ENCODE results near the gene ISL2. TPM values are rescaled to one million over a fixed set of nuclear protein-coding genes. Genes with fewer than 3 reads are reported as not detected.

The ISL2 gene
- polyA plus RNA-seq, 1 donor (not counting 4 experiments of a cell fraction or from before 2014, with no cell fraction given), result not detected

GRCh38 chr15:76354823-76355440, 18.4 kb downstream of the ISL2 start:
- Histone ChIP-seq H3K27me3 (ENCODE audit: control insufficient read depth, extremely low read depth, insufficient read depth, low read length) (no peaks in the 10 kb centered on the region), H3K9me3 (ENCODE audit: control insufficient read depth, low read depth, low read length) (no peaks in the 10 kb centered on the region), H3K4me3 (ENCODE audit: control insufficient read depth in 2 of 3, extremely low read depth in 1 of 3, insufficient read depth in 2 of 3, low read depth in 1 of 3, low read length in 3 of 3) (no peak overlapping the region), H3K4me2 (ENCODE audit: control insufficient read depth, extremely low read depth, insufficient read depth, low read depth, low read length) (no peak overlapping the region), H2AFZ (ENCODE audit: control insufficient read depth, low read length) (no peak overlapping the region), H3K9me1 (ENCODE audit: control insufficient read depth, extremely low read depth, insufficient read depth, low read length) (no peaks in the 10 kb centered on the region), H3K79me2 (ENCODE audit: control insufficient read depth, insufficient read depth, low read length) (no peaks in the 10 kb centered on the region), H3K4me1 (ENCODE audit: control insufficient read depth, extremely low read depth, insufficient read depth, low read length) (no peaks in the 10 kb centered on the region), H4K20me1 (ENCODE audit: control insufficient read depth, extremely low read depth, insufficient read depth, low read length) (no peaks in the 10 kb centered on the region), H3K27ac (ENCODE audit: control insufficient read depth, insufficient read depth, low read length) (no peak overlapping the region), H3K9ac (ENCODE audit: control insufficient read depth, extremely low read depth, insufficient read depth, low read length) (no peak overlapping the region), H3K36me3 (ENCODE audit: control insufficient read depth in 2 of 2, extremely low read depth in 1 of 2, insufficient read depth in 2 of 2, low read length in 2 of 2) (no peaks in the 10 kb centered on the region)
- DNase-seq (ENCODE audit: low read depth, low spot score) (no peak), FAIRE-seq (no peak)
- TF ChIP-seq, protein P1, sequence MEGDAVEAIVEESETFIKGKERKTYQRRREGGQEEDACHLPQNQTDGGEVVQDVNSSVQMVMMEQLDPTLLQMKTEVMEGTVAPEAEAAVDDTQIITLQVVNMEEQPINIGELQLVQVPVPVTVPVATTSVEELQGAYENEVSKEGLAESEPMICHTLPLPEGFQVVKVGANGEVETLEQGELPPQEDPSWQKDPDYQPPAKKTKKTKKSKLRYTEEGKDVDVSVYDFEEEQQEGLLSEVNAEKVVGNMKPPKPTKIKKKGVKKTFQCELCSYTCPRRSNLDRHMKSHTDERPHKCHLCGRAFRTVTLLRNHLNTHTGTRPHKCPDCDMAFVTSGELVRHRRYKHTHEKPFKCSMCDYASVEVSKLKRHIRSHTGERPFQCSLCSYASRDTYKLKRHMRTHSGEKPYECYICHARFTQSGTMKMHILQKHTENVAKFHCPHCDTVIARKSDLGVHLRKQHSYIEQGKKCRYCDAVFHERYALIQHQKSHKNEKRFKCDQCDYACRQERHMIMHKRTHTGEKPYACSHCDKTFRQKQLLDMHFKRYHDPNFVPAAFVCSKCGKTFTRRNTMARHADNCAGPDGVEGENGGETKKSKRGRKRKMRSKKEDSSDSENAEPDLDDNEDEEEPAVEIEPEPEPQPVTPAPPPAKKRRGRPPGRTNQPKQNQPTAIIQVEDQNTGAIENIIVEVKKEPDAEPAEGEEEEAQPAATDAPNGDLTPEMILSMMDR (optimal IDR thresholded peaks at IDR 0.05 in 1 of 3, IDR thresholded peaks at IDR 0.05 in 1 of 3, conservative IDR thresholded peaks at IDR 0.05 in 1 of 3; ENCODE audit: extremely low read depth in 1 of 3, insufficient read depth in 2 of 3, low read length in 3 of 3), result no peak
- TF ChIP-seq EZH2 (IDR thresholded peaks at IDR 0.05; ENCODE audit: low read length), result no peak
- dilution Hi-C loops (cut with MboI; ENCODE audit: extremely low pct_ligation_motif_present, low sequenced_read_pairs), result no loop called here

GRCh38 chr15:76358453-76358852, 21.9 kb downstream of the ISL2 start:
- FAIRE-seq (no peak), DNase-seq (ENCODE audit: low read depth, low spot score) (no peak)
- no peak overlapping the region for H3K9ac ChIP-seq (ENCODE audit: control insufficient read depth, extremely low read depth, insufficient read depth, low read length)
- no peaks in the 10 kb centered on the region for H3K36me3 ChIP-seq (ENCODE audit: control insufficient read depth in 2 of 2, extremely low read depth in 1 of 2, insufficient read depth in 2 of 2, low read length in 2 of 2)
- H3K9me3 ChIP-seq (ENCODE audit: control insufficient read depth, low read depth, low read length), result no peaks in the 10 kb centered on the region
- no peak overlapping the region for H2AFZ ChIP-seq (ENCODE audit: control insufficient read depth, low read length)
- no peaks in the 10 kb centered on the region for H3K4me1 ChIP-seq (ENCODE audit: control insufficient read depth, extremely low read depth, insufficient read depth, low read length)
- H3K27ac ChIP-seq (ENCODE audit: control insufficient read depth, insufficient read depth, low read length), result no peak overlapping the region
- no peaks in the 10 kb centered on the region for H3K27me3 ChIP-seq (ENCODE audit: control insufficient read depth, extremely low read depth, insufficient read depth, low read length)
- dilution Hi-C loops (cut with MboI; ENCODE audit: extremely low pct_ligation_motif_present, low sequenced_read_pairs), result no loop called here
- H4K20me1 ChIP-seq (ENCODE audit: control insufficient read depth, extremely low read depth, insufficient read depth, low read length), result no peaks in the 10 kb centered on the region
- TF ChIP-seq EZH2 (IDR thresholded peaks at IDR 0.05; ENCODE audit: low read length), result no peak
- TF ChIP-seq, protein P1 (optimal IDR thresholded peaks at IDR 0.05 in 1 of 3, IDR thresholded peaks at IDR 0.05 in 1 of 3, conservative IDR thresholded peaks at IDR 0.05 in 1 of 3; ENCODE audit: extremely low read depth in 1 of 3, insufficient read depth in 2 of 3, low read length in 3 of 3), result no peak
- H3K79me2 ChIP-seq (ENCODE audit: control insufficient read depth, insufficient read depth, low read length), result no peaks in the 10 kb centered on the region
- no peak overlapping the region for H3K4me3 ChIP-seq (ENCODE audit: control insufficient read depth in 2 of 3, extremely low read depth in 1 of 3, insufficient read depth in 2 of 3, low read depth in 1 of 3, low read length in 3 of 3)
- H3K9me1 ChIP-seq (ENCODE audit: control insufficient read depth, extremely low read depth, insufficient read depth, low read length), result no peaks in the 10 kb centered on the region
- no peak overlapping the region for H3K4me2 ChIP-seq (ENCODE audit: control insufficient read depth, extremely low read depth, insufficient read depth, low read depth, low read length)

Measured in keratinocyte (primary cell).